Smooth muscle cell (in vitro differentiated cells): ENCODE data around the gene PSTK. TPM values are rescaled to one million over a fixed set of nuclear protein-coding genes. Genes with fewer than 3 reads are reported as not detected.

ENCODE experiments used
- DNase-seq: peaks from one replicate; lab custom pipeline; 2025; ENCODE audit not compliant: unreplicated experiment; lab: John Stamatoyannopoulos, UW
- H2AFZ ChIP-seq: fragments of 200-600 bp; sonication (generic); 2 replicates; pipeline ENCODE4 v1.6.0; 2016; ENCODE audit warnings: antibody characterized with exemption, low read depth, mild to moderate bottlenecking
- H3F3A ChIP-seq: fragments of 200-600 bp; sonication (generic); 2 replicates; pipeline ENCODE4 v1.6.0; 2017; ENCODE audit warnings: antibody characterized with exemption, low read depth
- H3K27ac ChIP-seq: fragments of 200-600 bp; sonication (generic); 2 replicates; pipeline ENCODE4 v1.5.1; 2016; ENCODE audit warnings: low read depth, mild to moderate bottlenecking
- H3K27me3 ChIP-seq: fragments of 200-600 bp; sonication (generic); 2 replicates; pipeline ENCODE4 v1.6.1; 2016; ENCODE audit warnings: low read depth, mild to moderate bottlenecking
- H3K36me3 ChIP-seq: fragments of 200-600 bp; sonication (generic); 2 replicates; pipeline ENCODE4 v1.5.1; 2016; ENCODE audit warnings: low read depth
- H3K4me1 ChIP-seq: fragments of 200-600 bp; sonication (generic); 2 replicates; pipeline ENCODE4 v1.5.1; 2016; ENCODE audit warnings: low read depth
- H3K4me2 ChIP-seq: fragments of 200-600 bp; sonication (generic); 2 replicates; pipeline ENCODE4 v1.6.0; 2016; ENCODE audit warnings: mild to moderate bottlenecking
- H3K4me3 ChIP-seq: fragments of 200-600 bp; sonication (generic); 2 replicates; pipeline ENCODE4 v1.5.1; 2016; ENCODE audit warnings: mild to moderate bottlenecking
- H3K79me2 ChIP-seq: fragments of 200-600 bp; sonication (generic); 2 replicates; pipeline ENCODE4 v1.6.0; 2016; ENCODE audit warnings: low read depth, mild to moderate bottlenecking
- H3K9ac ChIP-seq: fragments of 200-600 bp; sonication (generic); 2 replicates; pipeline ENCODE4 v1.6.0; 2016; ENCODE audit warnings: low read depth
- H3K9me3 ChIP-seq: fragments of 200-600 bp; sonication (generic); replicated peaks from 2 replicates; pipeline ENCODE4 v1.5.1; 2016; ENCODE audit warnings: low read depth
- H4K20me1 ChIP-seq: fragments of 200-600 bp; sonication (generic); 2 replicates; pipeline ENCODE4 v1.6.0; 2016; ENCODE audit warnings: low read depth
- WGBS: methylation state at CpG from one replicate; pipeline ENCODE4 v1.1.7; 2016; ENCODE audit warnings: low lambda C conversion rate; 5-methylcytosine and 5-hydroxymethylcytosine counted together
- polyA plus RNA-seq: library from polyadenylated mRNA; unstranded; fragments of >200 nt; fragmentation: Nextera tagmentation; extraction: Ambion mirVana; gene quantifications from 2 replicates; pipeline ENCODE4 v1.2.1, GENCODE V29; 2016
- total RNA-seq: library from RNA; depleted of rRNA; stranded (reverse); fragments of >200 nt; gene quantifications from 2 replicates; pipeline ENCODE4 v1.2.3, GENCODE V29; 2014
- TF ChIP-seq, protein P1 (sequence below): fragments of 200-600 bp; sonication (generic); IDR thresholded peaks from 2 replicates; pipeline ENCODE4 v1.5.1; 2017; ENCODE audit warnings: borderline replicate concordance, mild to moderate bottlenecking, antibody characterized with exemption; ENCODE audit not compliant: insufficient read depth, poor library complexity, severe bottlenecking

Gene PSTK
- total and polyA plus RNA-seq, 2 experiments from 2014 or later, result 7.0 to 14.2 TPM

GRCh38 chr10:122954731-122955050, 25.5 kb upstream of the PSTK start:
- Histone ChIP-seq H3K4me1 (peaks cover 10% of the 10 kb centered on the region), H3K9me3 (no peaks in the 10 kb centered on the region), H3K27me3 (no peaks in the 10 kb centered on the region), H3K9ac (no peak overlapping the region), H2AFZ (peak overlapping the region; percentile 74), H3K4me2 (peak overlapping the region; percentile 94), H3K27ac (no peak overlapping the region), H3K79me2 (peaks cover 16% of the 10 kb centered on the region), H3F3A (no peaks in the 10 kb centered on the region), H3K4me3 (peak overlapping the region; percentile 85), H4K20me1 (no peaks in the 10 kb centered on the region), H3K36me3 (no peaks in the 10 kb centered on the region)
- 88% methylated on average over 13 of the region's 13 CpGs for WGBS
- DNase-seq, result no peak
- TF ChIP-seq, protein P1, sequence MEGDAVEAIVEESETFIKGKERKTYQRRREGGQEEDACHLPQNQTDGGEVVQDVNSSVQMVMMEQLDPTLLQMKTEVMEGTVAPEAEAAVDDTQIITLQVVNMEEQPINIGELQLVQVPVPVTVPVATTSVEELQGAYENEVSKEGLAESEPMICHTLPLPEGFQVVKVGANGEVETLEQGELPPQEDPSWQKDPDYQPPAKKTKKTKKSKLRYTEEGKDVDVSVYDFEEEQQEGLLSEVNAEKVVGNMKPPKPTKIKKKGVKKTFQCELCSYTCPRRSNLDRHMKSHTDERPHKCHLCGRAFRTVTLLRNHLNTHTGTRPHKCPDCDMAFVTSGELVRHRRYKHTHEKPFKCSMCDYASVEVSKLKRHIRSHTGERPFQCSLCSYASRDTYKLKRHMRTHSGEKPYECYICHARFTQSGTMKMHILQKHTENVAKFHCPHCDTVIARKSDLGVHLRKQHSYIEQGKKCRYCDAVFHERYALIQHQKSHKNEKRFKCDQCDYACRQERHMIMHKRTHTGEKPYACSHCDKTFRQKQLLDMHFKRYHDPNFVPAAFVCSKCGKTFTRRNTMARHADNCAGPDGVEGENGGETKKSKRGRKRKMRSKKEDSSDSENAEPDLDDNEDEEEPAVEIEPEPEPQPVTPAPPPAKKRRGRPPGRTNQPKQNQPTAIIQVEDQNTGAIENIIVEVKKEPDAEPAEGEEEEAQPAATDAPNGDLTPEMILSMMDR, result no peak

- H3K27ac ChIP-seq, result no peak overlapping the region
- no peak overlapping the region for H2AFZ ChIP-seq
- no peak overlapping the region for H3K9ac ChIP-seq
- no peaks in the 10 kb centered on the region for H3K9me3 ChIP-seq
- H3K4me2 ChIP-seq, result no peak overlapping the region
- peaks cover 13% of the 10 kb centered on the region for H3K79me2 ChIP-seq
- TF ChIP-seq, protein P1, result no peak
- H3F3A ChIP-seq, result no peaks in the 10 kb centered on the region
- no peak for DNase-seq
- H3K4me1 ChIP-seq, result peaks cover 10% of the 10 kb centered on the region
- no peaks in the 10 kb centered on the region for H3K36me3 ChIP-seq
- no peak overlapping the region for H3K4me3 ChIP-seq
- no peaks in the 10 kb centered on the region for H4K20me1 ChIP-seq
- 94% methylated on average over 1 of the region's 1 CpG for WGBS
- no peaks in the 10 kb centered on the region for H3K27me3 ChIP-seq
Observed at GRCh38 chr10:122955892-122956291, 24.3 kb upstream of the PSTK start.

DNA sequence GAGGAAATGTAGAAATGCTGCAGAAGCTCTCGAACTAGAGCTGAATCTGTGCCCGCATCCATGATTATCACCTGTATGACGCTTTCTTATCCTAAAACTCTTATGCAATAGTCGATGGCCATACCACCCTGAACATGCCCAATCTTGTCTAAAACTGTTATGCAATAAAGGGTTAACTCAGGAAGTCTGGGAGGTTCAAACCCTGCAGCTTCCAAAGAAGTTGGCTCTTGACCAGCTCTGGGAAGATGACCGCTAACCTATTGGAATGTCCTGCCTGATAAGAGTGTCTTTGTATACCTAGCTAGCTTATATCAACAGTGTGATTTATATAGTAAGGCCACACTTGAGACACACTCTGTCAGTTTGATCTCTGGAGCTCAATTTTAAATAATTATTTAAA, 22.7 kb upstream of the PSTK start:
- H3K9me3 ChIP-seq, result no peaks in the 10 kb centered on the region
- H2AFZ ChIP-seq, result no peak overlapping the region
- TF ChIP-seq, protein P1, result no peak
- 88% methylated on average over 5 of the region's 5 CpGs for WGBS
- H3K27ac ChIP-seq, result no peak overlapping the region
- H4K20me1 ChIP-seq, result no peaks in the 10 kb centered on the region
- H3F3A ChIP-seq, result no peaks in the 10 kb centered on the region
- no peak for DNase-seq
- H3K4me2 ChIP-seq, result no peak overlapping the region
- H3K4me1 ChIP-seq, result peaks cover 10% of the 10 kb centered on the region
- H3K27me3 ChIP-seq, result no peaks in the 10 kb centered on the region
- no peak overlapping the region for H3K4me3 ChIP-seq
- H3K79me2 ChIP-seq, result peaks cover 5% of the 10 kb centered on the region
- H3K9ac ChIP-seq, result no peak overlapping the region
- no peaks in the 10 kb centered on the region for H3K36me3 ChIP-seq

GRCh38 chr10:122962405-122962804, 17.8 kb upstream of the PSTK start:
- Histone ChIP-seq H4K20me1 (no peaks in the 10 kb centered on the region), H3K79me2 (no peaks in the 10 kb centered on the region), H3K9me3 (peaks cover 3% of the 10 kb centered on the region), H3K9ac (no peak overlapping the region), H2AFZ (no peak overlapping the region), H3K36me3 (no peaks in the 10 kb centered on the region), H3K27me3 (no peaks in the 10 kb centered on the region), H3K4me1 (no peaks in the 10 kb centered on the region), H3K4me3 (no peak overlapping the region), H3K4me2 (no peak overlapping the region), H3F3A (no peaks in the 10 kb centered on the region), H3K27ac (no peak overlapping the region)
- 49% methylated on average over 3 of the region's 3 CpGs for WGBS
- DNase-seq, result no peak
- TF ChIP-seq, protein P1, result no peak
